ENCODE measurements around the gene DCP1B. TPM values are rescaled to one million over a fixed set of nuclear protein-coding genes. Genes with fewer than 3 reads are reported as not detected.
"Not testable (repeated sequence)": the region's sequence is repeated elsewhere in the genome, so short reads cannot be mapped to it uniquely, and the experiment has no call there.

Gene DCP1B
- total and polyA plus RNA-seq, 2 of the 4 experiments (the other 2 are of a cell fraction) = 13.3 to 19.7 TPM

DNA sequence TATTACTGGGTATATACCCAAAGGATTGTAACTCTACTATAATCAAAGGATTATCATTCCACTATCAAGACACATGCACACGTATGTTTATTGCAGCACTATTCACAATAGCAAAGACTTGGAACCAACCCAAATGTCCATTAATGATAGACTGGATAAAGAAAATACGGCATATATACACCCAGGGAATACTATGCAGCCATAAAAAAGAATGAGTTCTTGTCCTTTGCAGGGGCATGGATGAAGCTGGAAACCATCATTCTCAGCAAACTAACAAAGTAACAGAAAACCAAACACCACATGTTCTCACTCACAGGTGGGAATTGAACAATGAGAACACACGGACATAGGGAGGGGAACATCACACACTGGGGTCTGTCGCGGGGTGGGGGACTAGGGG, 58.8 kb downstream of the DCP1B start:
- POLR2A ChIA-PET (ENCODE audit: unreplicated experiment); H2AFZ ChIP-seq (replicated peaks; ENCODE audit: low read length, poor library complexity); H3K4me1 ChIP-seq (ENCODE audit: control insufficient read depth, insufficient read depth, low read length); H4K8ac ChIP-seq (ENCODE audit: low read depth in 2 of 2, low read length in 2 of 2); CTCF ChIA-PET; H2AK5ac ChIP-seq (ENCODE audit: low read depth, low read length); H4K5ac ChIP-seq (ENCODE audit: low read depth, low read length); in situ Hi-C loops (cut with MboI; ENCODE audit: low sequenced_read_pairs); H3K79me1 ChIP-seq (ENCODE audit: low read depth in 1 of 2, low read length in 2 of 2); H3K27me3 ChIP-seq (ENCODE audit: control insufficient read depth, insufficient read depth, low read length); ATAC-seq (ENCODE audit: low read depth); H3K56ac ChIP-seq (ENCODE audit: extremely low read depth, insufficient read depth, low read length); H4K91ac ChIP-seq (ENCODE audit: insufficient read depth, low read depth, low read length); H2AK9ac ChIP-seq (replicated peaks; ENCODE audit: low read depth, low read length, poor library complexity); H3K4me2 ChIP-seq (ENCODE audit: low read depth, low read length); H3K9me1 ChIP-seq (ENCODE audit: insufficient read depth, low read length); H3K18ac ChIP-seq (ENCODE audit: low read depth, low read length); H3K14ac ChIP-seq (replicated peaks; ENCODE audit: low read depth, low read length); H2BK5ac ChIP-seq (ENCODE audit: low read depth, low read length, poor library complexity, severe bottlenecking); BruUV-seq (replicated peaks); DNase-seq; H2BK120ac ChIP-seq (ENCODE audit: low read depth, low read length); H4K20me1 ChIP-seq (ENCODE audit: insufficient read depth, low read length); H3K9ac ChIP-seq (ENCODE audit: low read depth, low read length); H3K9me3 ChIP-seq (ENCODE audit: control insufficient read depth, insufficient read depth, low read length); H2BK20ac ChIP-seq (ENCODE audit: low read depth, low read length); dilution Hi-C loops (cut with HindIII; ENCODE audit: low sequenced_read_pairs, unreplicated experiment); H3K4ac ChIP-seq (ENCODE audit: low read depth, low read length); H3K4me3 ChIP-seq (ENCODE audit: insufficient read depth, low read depth, low read length); H2BK15ac ChIP-seq (ENCODE audit: low read depth, low read length); H3K27ac ChIP-seq (ENCODE audit: insufficient read depth, low read length); H3K23ac ChIP-seq (ENCODE audit: low read depth, low read length): not testable (repeated sequence)
- peaks cover 40% of the 10 kb centered on the region for H3K36me3 ChIP-seq (ENCODE audit: control insufficient read depth, insufficient read depth, low read length)
- intact Hi-C loops (cut with micrococcal nuclease) = loop anchor here (5.0 to 10.0 kb wide), 2 partner anchors 339 to 637 kb away; no protein-coding TSS in a partner anchor
- WGBS, 2 experiments (ENCODE audit: extremely low coverage in 2 of 2, insufficient read length in 1 of 2) = no CpG with 5 or more reads among the region's 5 CpGs
